Central memory CD8-positive, alpha-beta T cell (primary cell): ENCODE measurements around the gene METTL24.
"Not testable (repeated sequence)": the region's sequence is repeated elsewhere in the genome, so short reads cannot be mapped to it uniquely, and the experiment has no call there.

Source experiments
- ATAC-seq: fragments of 150-1000 bp; cut with Tn5 transposase; replicated peaks from 2 replicates; pipeline ENCODE4 v1.10.0; 2022; ENCODE audit warnings: mild to moderate bottlenecking, moderate FRiP score, moderate number of reproducible peaks; ENCODE audit not compliant: poor library complexity, severe bottlenecking; ENCODE audit errors: extremely low read depth
- DNase-seq, 2 donors: peaks; one replicate each; pipeline ENCODE4 v3.0.0; 2021; ENCODE audit warnings: low spot score in 2 of 2
- H3K27ac Mint-ChIP-seq: one replicate; pipeline ENCODE4 v1.8.0; 2022; ENCODE audit warnings: low read depth, mild to moderate bottlenecking, moderate library complexity, mixed read lengths
- H3K27me3 Mint-ChIP-seq: one replicate; pipeline ENCODE4 v1.8.0; 2022; ENCODE audit warnings: mixed read lengths
- H3K36me3 Mint-ChIP-seq: one replicate; pipeline ENCODE4 v1.8.0; 2022; ENCODE audit warnings: mild to moderate bottlenecking, moderate library complexity, mixed read lengths; ENCODE audit not compliant: insufficient read depth
- H3K4me1 Mint-ChIP-seq: one replicate; pipeline ENCODE4 v1.8.0; 2022; ENCODE audit warnings: mixed read lengths
- H3K4me3 Mint-ChIP-seq: one replicate; pipeline ENCODE4 v1.8.0; 2022; ENCODE audit warnings: mild to moderate bottlenecking, moderate library complexity, mixed read lengths
- H3K9me3 Mint-ChIP-seq: one replicate; pipeline ENCODE4 v1.8.0; 2022; ENCODE audit warnings: mixed read lengths

Gene METTL24

GRCh38 chr6:110287462-110288341 is 70.4 kb downstream of the METTL24 start:
- Mint-ChIP-seq H3K9me3 (no peaks in the 10 kb centered on the region), H3K27ac (no peak overlapping the region), H3K4me3 (no peak overlapping the region), H3K27me3 (peaks cover 19% of the 10 kb centered on the region), H3K4me1 (no peaks in the 10 kb centered on the region), H3K36me3 (peaks cover 3% of the 10 kb centered on the region)
- ATAC-seq (no peak), DNase-seq (no peak)

- H3K9me3 Mint-ChIP-seq = no peaks in the 10 kb centered on the region
- H3K36me3 Mint-ChIP-seq = peaks cover 2% of the 10 kb centered on the region
- peaks cover 7% of the 10 kb centered on the region for H3K27me3 Mint-ChIP-seq
- ATAC-seq (no peak), DNase-seq (no peak)
- no peaks in the 10 kb centered on the region for H3K4me1 Mint-ChIP-seq
- H3K27ac Mint-ChIP-seq = no peak overlapping the region
- no peak overlapping the region for H3K4me3 Mint-ChIP-seq
Observed at GRCh38 chr6:110285306-110286060, 72.7 kb downstream of the METTL24 start.

- no peaks in the 10 kb centered on the region for H3K9me3 Mint-ChIP-seq
- no peak overlapping the region for H3K27ac Mint-ChIP-seq
- peaks cover 7% of the 10 kb centered on the region for H3K27me3 Mint-ChIP-seq
- H3K36me3 Mint-ChIP-seq = peaks cover 2% of the 10 kb centered on the region
- no peaks in the 10 kb centered on the region for H3K4me1 Mint-ChIP-seq
- ATAC-seq = no peak
- no peak overlapping the region for H3K4me3 Mint-ChIP-seq
- DNase-seq = no peak
Observed at GRCh38 chr6:110284855-110285254, 73.3 kb downstream of the METTL24 start.

GRCh38 chr6:110283657-110284056 is 74.5 kb downstream of the METTL24 start:
- no peak for DNase-seq

GRCh38 chr6:110282412-110282811 is 75.7 kb downstream of the METTL24 start:
- ATAC-seq = no peak
- Mint-ChIP-seq H3K9me3 (no peaks in the 10 kb centered on the region), H3K27me3 (no peaks in the 10 kb centered on the region), H3K4me3 (no peak overlapping the region), H3K36me3 (peaks cover 2% of the 10 kb centered on the region), H3K4me1 (no peaks in the 10 kb centered on the region), H3K27ac (no peak overlapping the region)
- no peak for DNase-seq

More at GRCh38 chr6:110283657-110284056, 74.5 kb downstream of the METTL24 start:
- Mint-ChIP-seq H3K4me3 (no peak overlapping the region), H3K4me1 (no peaks in the 10 kb centered on the region), H3K9me3 (no peaks in the 10 kb centered on the region), H3K27me3 (peaks cover 5% of the 10 kb centered on the region), H3K27ac (no peak overlapping the region), H3K36me3 (peaks cover 2% of the 10 kb centered on the region)
- ATAC-seq = no peak

- H3K9me3 Mint-ChIP-seq = no peaks in the 10 kb centered on the region
- no peaks in the 10 kb centered on the region for H3K36me3 Mint-ChIP-seq
- H3K4me1 Mint-ChIP-seq = no peaks in the 10 kb centered on the region
- H3K27me3 Mint-ChIP-seq = peaks cover 21% of the 10 kb centered on the region
- no peak overlapping the region for H3K27ac Mint-ChIP-seq
- H3K4me3 Mint-ChIP-seq = no peak overlapping the region
- ATAC-seq (no peak), DNase-seq (no peak)
Observed at GRCh38 chr6:110277100-110277665, 81.0 kb downstream of the METTL24 start.

- H3K27me3 Mint-ChIP-seq = peaks cover 21% of the 10 kb centered on the region
- H3K4me1 Mint-ChIP-seq, DNase-seq, H3K4me3 Mint-ChIP-seq, H3K36me3 Mint-ChIP-seq, H3K9me3 Mint-ChIP-seq, ATAC-seq, H3K27ac Mint-ChIP-seq: not testable (repeated sequence)
Observed at GRCh38 chr6:110272781-110273180, 85.4 kb downstream of the METTL24 start.

- DNase-seq (no peak), ATAC-seq (no peak)
- Mint-ChIP-seq H3K9me3 (no peaks in the 10 kb centered on the region), H3K4me3 (no peak overlapping the region), H3K36me3 (no peaks in the 10 kb centered on the region), H3K4me1 (no peaks in the 10 kb centered on the region), H3K27me3 (peaks cover 21% of the 10 kb centered on the region), H3K27ac (no peak overlapping the region)
Observed at GRCh38 chr6:110271732-110272022, 86.5 kb downstream of the METTL24 start.

GRCh38 chr6:110270165-110270564 is 88.0 kb downstream of the METTL24 start:
- Mint-ChIP-seq H3K27me3 (peaks cover 15% of the 10 kb centered on the region), H3K27ac (no peak overlapping the region), H3K4me3 (no peak overlapping the region), H3K4me1 (no peaks in the 10 kb centered on the region), H3K9me3 (no peaks in the 10 kb centered on the region), H3K36me3 (no peaks in the 10 kb centered on the region)
- DNase-seq (no peak), ATAC-seq (no peak)

- H3K9me3 Mint-ChIP-seq = no peaks in the 10 kb centered on the region
- ATAC-seq (no peak), DNase-seq (no peak)
- H3K4me3 Mint-ChIP-seq = no peak overlapping the region
- H3K27me3 Mint-ChIP-seq = peaks cover 10% of the 10 kb centered on the region
- H3K27ac Mint-ChIP-seq = no peak overlapping the region
- H3K36me3 Mint-ChIP-seq = no peaks in the 10 kb centered on the region
- no peaks in the 10 kb centered on the region for H3K4me1 Mint-ChIP-seq
Observed at GRCh38 chr6:110269623-110270022, 88.5 kb downstream of the METTL24 start.

GRCh38 chr6:110266996-110267395 is 91.2 kb downstream of the METTL24 start:
- no peaks in the 10 kb centered on the region for H3K36me3 Mint-ChIP-seq
- no peak overlapping the region for H3K27ac Mint-ChIP-seq

GRCh38 chr6:110265273-110265672 is 92.9 kb downstream of the METTL24 start:
- no peaks in the 10 kb centered on the region for H3K4me1 Mint-ChIP-seq
- H3K27ac Mint-ChIP-seq = no peak overlapping the region
- ATAC-seq = no peak
- DNase-seq = no peak
- no peak overlapping the region for H3K4me3 Mint-ChIP-seq
- H3K27me3 Mint-ChIP-seq = peaks cover 5% of the 10 kb centered on the region
- H3K9me3 Mint-ChIP-seq = peaks cover 1% of the 10 kb centered on the region
- H3K36me3 Mint-ChIP-seq = no peaks in the 10 kb centered on the region

More at GRCh38 chr6:110266996-110267395, 91.2 kb downstream of the METTL24 start:
- Mint-ChIP-seq H3K4me3 (no peak overlapping the region), H3K27me3 (no peaks in the 10 kb centered on the region), H3K9me3 (no peaks in the 10 kb centered on the region), H3K4me1 (no peaks in the 10 kb centered on the region)
- DNase-seq = no peak
- no peak for ATAC-seq

GRCh38 chr6:110256366-110256765 is 101.8 kb downstream of the METTL24 start:
- H3K9me3 Mint-ChIP-seq = peaks cover 5% of the 10 kb centered on the region
- H3K27me3 Mint-ChIP-seq = peaks cover 33% of the 10 kb centered on the region
- H3K4me3 Mint-ChIP-seq = no peak overlapping the region
- H3K27ac Mint-ChIP-seq = no peak overlapping the region
- no peaks in the 10 kb centered on the region for H3K4me1 Mint-ChIP-seq
- ATAC-seq (no peak), DNase-seq (no peak)
- no peaks in the 10 kb centered on the region for H3K36me3 Mint-ChIP-seq
